Muscle layer of duodenum (tissue), 2 donors: Measurements from ENCODE around the gene MYLK4.

Source experiments
- H3K27ac ChIP-seq: one replicate; pipeline ENCODE4 v1.7.0; 2013; ENCODE audit warnings: mild to moderate bottlenecking, low read length
- H3K27me3 ChIP-seq: one replicate; pipeline ENCODE4 v1.7.0; 2013; ENCODE audit warnings: low read depth, mild to moderate bottlenecking, control low read depth, low read length
- H3K36me3 ChIP-seq, 2 donors: one replicate each; pipeline ENCODE4 v1.7.0; 2013; ENCODE audit warnings: low read length in 2 of 2, control low read depth in 1 of 2, mild to moderate bottlenecking in 1 of 2; ENCODE audit not compliant: insufficient read depth in 2 of 2, control insufficient read depth in 1 of 2
- H3K4me1 ChIP-seq, 2 donors: one replicate each; pipeline ENCODE4 v1.7.0; 2013; ENCODE audit warnings: low read length in 2 of 2, mild to moderate bottlenecking in 2 of 2, control low read depth in 1 of 2, moderate library complexity in 1 of 2; ENCODE audit not compliant: insufficient read depth in 2 of 2, control insufficient read depth in 1 of 2
- H3K4me3 ChIP-seq, 2 donors: one replicate each; pipeline ENCODE4 v1.7.0; 2013; ENCODE audit warnings: low read length in 2 of 2, low read depth in 1 of 2, mild to moderate bottlenecking in 1 of 2
- H3K9me3 ChIP-seq, 2 donors: one replicate each; pipeline ENCODE4 v1.7.0; 2013; ENCODE audit warnings: low read length in 2 of 2, control low read depth in 1 of 2, mild to moderate bottlenecking in 1 of 2; ENCODE audit not compliant: control insufficient read depth in 1 of 2
- donor health status: healthy.

MYLK4 gene

GRCh38 chr6:2790588-2791449 is 40.1 kb upstream of the MYLK4 start:
- H3K27ac ChIP-seq = peak overlapping the region; percentile 58
- H3K9me3 ChIP-seq = no peaks in the 10 kb centered on the region
- peaks cover 0 to 12% of the 10 kb centered on the region in 2 donors for H3K4me1 ChIP-seq
- peaks cover 0 to 13% of the 10 kb centered on the region in 2 donors for H3K36me3 ChIP-seq
- H3K4me3 ChIP-seq = peak overlapping the region in 1 of 2 donors; percentile 9
- no peaks in the 10 kb centered on the region for H3K27me3 ChIP-seq

- H3K27me3 ChIP-seq = no peaks in the 10 kb centered on the region
- no peaks in the 10 kb centered on the region for H3K9me3 ChIP-seq
- peaks cover 4 to 12% of the 10 kb centered on the region in 2 donors for H3K4me1 ChIP-seq
- H3K4me3 ChIP-seq = no peak overlapping the region
- H3K27ac ChIP-seq = no peak overlapping the region
- peaks cover 21 to 47% of the 10 kb centered on the region in 2 donors for H3K36me3 ChIP-seq
Measured at GRCh38 chr6:2786269-2786668, 35.5 kb upstream of the MYLK4 start.

GRCh38 chr6:2784930-2785329 is 34.2 kb upstream of the MYLK4 start:
- Histone ChIP-seq H3K4me3 (no peak overlapping the region), H3K36me3 (peaks cover 33 to 57% of the 10 kb centered on the region in 2 donors), H3K27me3 (no peaks in the 10 kb centered on the region), H3K9me3 (no peaks in the 10 kb centered on the region), H3K4me1 (peaks cover 0 to 4% of the 10 kb centered on the region in 2 donors), H3K27ac (no peak overlapping the region)

- Histone ChIP-seq H3K27ac (no peak overlapping the region), H3K4me1 (peaks cover 0 to 4% of the 10 kb centered on the region in 2 donors), H3K4me3 (no peak overlapping the region), H3K27me3 (no peaks in the 10 kb centered on the region), H3K9me3 (no peaks in the 10 kb centered on the region), H3K36me3 (peaks cover 41 to 66% of the 10 kb centered on the region in 2 donors)
Measured at GRCh38 chr6:2784061-2784460, 33.3 kb upstream of the MYLK4 start.

- peaks cover 44 to 66% of the 10 kb centered on the region in 2 donors for H3K36me3 ChIP-seq
Measured at GRCh38 chr6:2783188-2783963, 32.7 kb upstream of the MYLK4 start.

GRCh38 chr6:2782825-2783187 is 32.1 kb upstream of the MYLK4 start:
- peaks cover 44 to 64% of the 10 kb centered on the region in 2 donors for H3K36me3 ChIP-seq
- H3K27me3 ChIP-seq = no peaks in the 10 kb centered on the region
- H3K4me1 ChIP-seq = peaks cover 0 to 4% of the 10 kb centered on the region in 2 donors
- no peak overlapping the region for H3K4me3 ChIP-seq
- H3K9me3 ChIP-seq = no peaks in the 10 kb centered on the region
- no peak overlapping the region for H3K27ac ChIP-seq

More at GRCh38 chr6:2783188-2783963, 32.7 kb upstream of the MYLK4 start:
- H3K4me1 ChIP-seq = peaks cover 0 to 4% of the 10 kb centered on the region in 2 donors
- no peaks in the 10 kb centered on the region for H3K27me3 ChIP-seq
- H3K9me3 ChIP-seq = no peaks in the 10 kb centered on the region
- no peak overlapping the region for H3K27ac ChIP-seq
- H3K4me3 ChIP-seq = no peak overlapping the region

- peaks cover 0 to 4% of the 10 kb centered on the region in 2 donors for H3K4me1 ChIP-seq
- no peaks in the 10 kb centered on the region for H3K27me3 ChIP-seq
- H3K4me3 ChIP-seq = no peak overlapping the region
- H3K27ac ChIP-seq = no peak overlapping the region
- peaks cover 44 to 60% of the 10 kb centered on the region in 2 donors for H3K36me3 ChIP-seq
- H3K9me3 ChIP-seq = no peaks in the 10 kb centered on the region
Measured at GRCh38 chr6:2782356-2782708, 31.6 kb upstream of the MYLK4 start.

GRCh38 chr6:2781685-2782355 is 31.1 kb upstream of the MYLK4 start:
- H3K4me3 ChIP-seq = no peak overlapping the region
- peaks cover 44 to 60% of the 10 kb centered on the region in 2 donors for H3K36me3 ChIP-seq
- H3K4me1 ChIP-seq = peaks cover 0 to 4% of the 10 kb centered on the region in 2 donors
- H3K9me3 ChIP-seq = no peaks in the 10 kb centered on the region
- no peaks in the 10 kb centered on the region for H3K27me3 ChIP-seq
- H3K27ac ChIP-seq = no peak overlapping the region

- peaks cover 43 to 53% of the 10 kb centered on the region in 2 donors for H3K36me3 ChIP-seq
- no peak overlapping the region for H3K27ac ChIP-seq
- H3K4me3 ChIP-seq = no peak overlapping the region
- H3K27me3 ChIP-seq = no peaks in the 10 kb centered on the region
- H3K9me3 ChIP-seq = no peaks in the 10 kb centered on the region
- peaks cover 0 to 4% of the 10 kb centered on the region in 2 donors for H3K4me1 ChIP-seq
Measured at GRCh38 chr6:2780102-2780737, 29.5 kb upstream of the MYLK4 start.

GRCh38 chr6:2777249-2777648 is 26.5 kb upstream of the MYLK4 start:
- H3K4me3 ChIP-seq = no peak overlapping the region
- H3K4me1 ChIP-seq = peaks cover 0 to 4% of the 10 kb centered on the region in 2 donors
- no peaks in the 10 kb centered on the region for H3K27me3 ChIP-seq
- H3K9me3 ChIP-seq = no peaks in the 10 kb centered on the region
- H3K27ac ChIP-seq = no peak overlapping the region
- H3K36me3 ChIP-seq = peaks cover 36 to 37% of the 10 kb centered on the region in 2 donors
